H1 (cell line): ENCODE results near the gene BCAR3. TPM values are rescaled to one million over a fixed set of nuclear protein-coding genes. Genes with fewer than 3 reads are reported as not detected.

Experiments used
- CTCF ChIA-PET: fragments of 300-600 bp; sonication (Branson Sonifier 250); formaldehyde crosslinking; loops from one replicate; lab custom pipeline; 2021; ENCODE audit not compliant: partially characterized antibody; lab: Charles Lee
- POLR2A ChIA-PET: fragments of 300-600 bp; sonication (Branson Sonifier 250); formaldehyde crosslinking; loops from one replicate; lab custom pipeline; 2021; ENCODE audit warnings: inconsistent platforms; ENCODE audit not compliant: partially characterized antibody; lab: Charles Lee
- DNase-seq, 2 experiments: peaks; one replicate each; pipeline versions ENCODE4 v3.0.0 to v3.0.0-alpha.2; 2010 to 2022; ENCODE audit warnings: low spot score in 2 of 2, low read depth in 1 of 2, mixed read lengths in 1 of 2
- FAIRE-seq: peaks from 2 replicates; lab custom pipeline; 2011; peaks lifted over from hg19 to GRCh38; lab: Jason Lieb, UNC
- H2AFZ ChIP-seq: 2 replicates; pipeline ENCODE4 v1.8.1; 2012; ENCODE audit warnings: low read length, inconsistent platforms
- H2AK5ac ChIP-seq: 2 replicates; pipeline ENCODE4 v1.6.1; 2013; ENCODE audit warnings: low read depth, low read length
- H2BK120ac ChIP-seq: replicated peaks from 2 replicates; pipeline ENCODE3; 2013; ENCODE audit warnings: low read depth, low read length, inconsistent platforms
- H2BK12ac ChIP-seq: 2 replicates; pipeline ENCODE4 v1.6.1; 2013; ENCODE audit warnings: low read depth, low read length
- H2BK15ac ChIP-seq: 2 replicates; pipeline ENCODE4 v1.6.1; 2013; ENCODE audit warnings: low read length
- H2BK20ac ChIP-seq: 2 replicates; pipeline ENCODE4 v1.6.1; 2013; ENCODE audit warnings: low read length
- H2BK5ac ChIP-seq: 2 replicates; pipeline ENCODE4 v1.6.1; 2013; ENCODE audit warnings: low read depth, low read length
- H3K14ac ChIP-seq: 2 replicates; pipeline ENCODE4 v1.6.1; 2013; ENCODE audit warnings: inconsistent platforms; ENCODE audit not compliant: insufficient read length
- H3K18ac ChIP-seq: 2 replicates; pipeline ENCODE4 v1.6.1; 2013; ENCODE audit warnings: low read length; ENCODE audit errors: extremely low read depth
- H3K23ac ChIP-seq: 2 replicates; pipeline ENCODE4 v1.6.1; 2013; ENCODE audit warnings: inconsistent platforms; ENCODE audit not compliant: insufficient read length
- H3K23me2 ChIP-seq: 2 replicates; pipeline ENCODE4 v1.6.1; 2013; ENCODE audit warnings: low read depth, low read length
- H3K27ac ChIP-seq: 2 replicates; pipeline ENCODE4 v1.6.1; 2011; ENCODE audit warnings: low read depth, low read length, inconsistent platforms
- H3K27me3 ChIP-seq, 4 experiments: replicated peaks in 1 of 4; 1 replicate in 1 of 4; 2 replicates in 3 of 4; pipeline versions ENCODE4 v1.6.1 to v1.8.1; 2011 to 2013; ENCODE audit warnings: low read length in 3 of 4, mild to moderate bottlenecking in 3 of 4, inconsistent platforms in 2 of 4, mixed read lengths in 2 of 4, moderate library complexity in 1 of 4; ENCODE audit not compliant: control insufficient read depth in 3 of 4, insufficient read depth in 3 of 4; ENCODE audit errors: extremely low read depth in 1 of 4
- H3K36me3 ChIP-seq, 4 experiments: 2 replicates each; pipeline versions ENCODE4 v1.6.1 to v1.8.1; 2011 to 2013; ENCODE audit warnings: mild to moderate bottlenecking in 4 of 4, low read length in 3 of 4, moderate library complexity in 2 of 4, control low read depth in 1 of 4, inconsistent platforms in 1 of 4; ENCODE audit not compliant: insufficient read depth in 4 of 4, control insufficient read depth in 2 of 4
- H3K4ac ChIP-seq: replicated peaks from 2 replicates; pipeline ENCODE3; 2013; ENCODE audit warnings: low read length, low read depth, mixed read lengths, inconsistent platforms; ENCODE audit not compliant: insufficient read length
- H3K4me1 ChIP-seq, 4 experiments: replicated peaks in 1 of 4; 1 replicate in 1 of 4; 2 replicates in 3 of 4; pipeline versions ENCODE4 v1.6.1 to v1.8.1; 2011 to 2013; ENCODE audit warnings: low read length in 3 of 4, inconsistent platforms in 2 of 4, mixed read lengths in 1 of 4; ENCODE audit not compliant: insufficient read depth in 4 of 4, control insufficient read depth in 3 of 4
- H3K4me2 ChIP-seq, 2 experiments: 2 replicates each; pipeline versions ENCODE4 v1.6.1 to v1.8.1; 2011 to 2013; ENCODE audit warnings: low read depth in 2 of 2, low read length in 2 of 2, control low read depth in 1 of 2, inconsistent platforms in 1 of 2, mild to moderate bottlenecking in 1 of 2; ENCODE audit not compliant: insufficient read depth in 1 of 2
- H3K4me3 ChIP-seq, 4 experiments: fragments of 200-600, 300-600 bp in 1 of 4; sonication (generic), shearing (Covaris generic), sonication (Bioruptor Twin) in 1 of 4; 2 replicates each; pipeline versions ENCODE4 v1.5.1 to v1.8.1; 2011 to 2016; ENCODE audit warnings: low read length in 4 of 4, low read depth in 3 of 4, control low read depth in 2 of 4, inconsistent platforms in 2 of 4, mild to moderate bottlenecking in 2 of 4, mixed read lengths in 1 of 4, moderate library complexity in 1 of 4; ENCODE audit not compliant: insufficient read depth in 2 of 4; ENCODE audit errors: extremely low read depth in 1 of 4
- H3K56ac ChIP-seq: replicated peaks from 2 replicates; pipeline ENCODE3; 2013; ENCODE audit warnings: low read depth, mild to moderate bottlenecking, mixed read lengths, low read length, inconsistent platforms; ENCODE audit not compliant: insufficient read length
- H3K79me1 ChIP-seq: 2 replicates; pipeline ENCODE4 v1.6.1; 2013; ENCODE audit warnings: low read depth, low read length, control low read depth
- H3K79me2 ChIP-seq, 2 experiments: 2 replicates each; pipeline versions ENCODE4 v1.6.1 to v1.8.1; 2012 to 2013; ENCODE audit warnings: low read length in 2 of 2, mild to moderate bottlenecking in 2 of 2, inconsistent platforms in 1 of 2; ENCODE audit not compliant: insufficient read depth in 2 of 2, control insufficient read depth in 1 of 2
- H3K9ac ChIP-seq, 4 experiments: replicated peaks in 1 of 4; 1 replicate in 1 of 4; 2 replicates in 3 of 4; pipeline versions ENCODE4 v1.6.1 to v1.8.1; 2011 to 2013; ENCODE audit warnings: low read depth in 3 of 4, low read length in 3 of 4, control low read depth in 2 of 4, mild to moderate bottlenecking in 2 of 4, moderate library complexity in 2 of 4, inconsistent platforms in 1 of 4; ENCODE audit errors: extremely low read depth in 1 of 4
- H3K9me3 ChIP-seq, 2 experiments: 2 replicates each; pipeline versions ENCODE4 v1.6.1 to v1.8.1; 2012 to 2013; ENCODE audit warnings: mild to moderate bottlenecking in 2 of 2, moderate library complexity in 2 of 2, control low read depth in 1 of 2, inconsistent platforms in 1 of 2, low read depth in 1 of 2, low read length in 1 of 2, mixed read lengths in 1 of 2; ENCODE audit not compliant: insufficient read depth in 2 of 2
- H4K20me1 ChIP-seq, 2 experiments: replicated peaks in 1 of 2; 2 replicates each; pipeline versions ENCODE3 to v1.8.1; 2011 to 2013; ENCODE audit warnings: inconsistent platforms in 2 of 2, low read length in 2 of 2, mild to moderate bottlenecking in 1 of 2; ENCODE audit not compliant: insufficient read depth in 2 of 2, control insufficient read depth in 1 of 2
- H4K5ac ChIP-seq: 2 replicates; pipeline ENCODE4 v1.6.1; 2013; ENCODE audit warnings: low read length, low read depth, mixed read lengths, inconsistent platforms; ENCODE audit not compliant: insufficient read length
- H4K8ac ChIP-seq: 2 replicates; pipeline ENCODE4 v1.8.0; 2013; ENCODE audit warnings: mild to moderate bottlenecking, moderate library complexity, low read length, inconsistent platforms; ENCODE audit not compliant: insufficient read depth; ENCODE audit errors: extremely low read depth
- H4K91ac ChIP-seq: replicated peaks from 2 replicates; pipeline ENCODE3; 2013; ENCODE audit warnings: low read length, mixed read lengths, inconsistent platforms; ENCODE audit not compliant: insufficient read length
- CBX8 ChIP-seq: fragments of 300-800, 300-1000 bp; sonication (generic); IDR thresholded peaks from 2 replicates; pipeline ENCODE4 v1.7.1; 2016; ENCODE audit warnings: low read depth, low read length, borderline replicate concordance
- CEBPB ChIP-seq: IDR thresholded peaks from 2 replicates; pipeline ENCODE4 v1.6.1; 2012; ENCODE audit warnings: low read depth, low read length
- CHD2 ChIP-seq: IDR thresholded peaks from 2 replicates; pipeline ENCODE4 v1.6.1; 2012; ENCODE audit warnings: low read length, improper control_type of control experiment
- CTCF ChIP-seq, 3 experiments: IDR thresholded peaks; 1 replicate in 2 of 3; 2 replicates in 1 of 3; pipeline versions ENCODE4 v1.5.1 to v1.6.1; 2011; ENCODE audit warnings: low read length in 3 of 3, mild to moderate bottlenecking in 3 of 3, inconsistent platforms in 2 of 3, low read depth in 1 of 3, moderate library complexity in 1 of 3; ENCODE audit not compliant: insufficient read depth in 1 of 3; ENCODE audit errors: control extremely low read depth in 1 of 3
- EP300 ChIP-seq, 2 experiments: IDR thresholded peaks; 1 replicate in 1 of 2; 2 replicates in 1 of 2; pipeline ENCODE4 v1.6.1; 2011 to 2012; ENCODE audit warnings: low read depth in 2 of 2, low read length in 2 of 2, mild to moderate bottlenecking in 2 of 2, borderline replicate concordance in 1 of 2, inconsistent platforms in 1 of 2, moderate library complexity in 1 of 2
- POLR2A ChIP-seq, 2 experiments: IDR thresholded peaks; 1 replicate in 1 of 2; 2 replicates in 1 of 2; pipeline ENCODE4 v1.6.1; 2011; ENCODE audit warnings: low read depth in 2 of 2, low read length in 2 of 2, mild to moderate bottlenecking in 2 of 2; ENCODE audit errors: control extremely low read depth in 1 of 2
- RXRA ChIP-seq: IDR thresholded peaks from 2 replicates; pipeline ENCODE4 v1.6.1; 2011; ENCODE audit warnings: low read depth, mild to moderate bottlenecking, low read length, moderate library complexity; ENCODE audit not compliant: insufficient read depth
- SP1 ChIP-seq: IDR thresholded peaks from 2 replicates; pipeline ENCODE4 v1.6.1; 2011; ENCODE audit warnings: low read depth, low read length
- TAF1 ChIP-seq: IDR thresholded peaks from 2 replicates; pipeline ENCODE4 v1.6.1; 2011; ENCODE audit warnings: mild to moderate bottlenecking, low read depth, low read length
- WGBS, 2 experiments: shearing (Covaris generic) in 1 of 2; methylation state at CpG; one replicate each; pipeline versions ENCODE4 v1.1.6 to v1.1.7; 2013 to 2015; ENCODE audit warnings: low lambda C conversion rate in 2 of 2, mixed read lengths in 2 of 2, inconsistent platforms in 1 of 2, low coverage in 1 of 2, missing lambda C conversion rate in 1 of 2; ENCODE audit not compliant: insufficient replicate concordance in 2 of 2, insufficient coverage in 1 of 2, insufficient read length in 1 of 2; ENCODE audit errors: extremely low coverage in 1 of 2, missing lambda C conversion rate in 1 of 2; 5-methylcytosine and 5-hydroxymethylcytosine counted together
- polyA plus RNA-seq, 7 experiments: library from polyadenylated mRNA; depleted of rRNA in 3 of 7; stranded (reverse) in 5 of 7; unstranded in 2 of 7; fragments of >200 nt in 5 of 7; fragments of 200-250 nt in 2 of 7; gene quantifications; 1 replicate in 5 of 7; 2 replicates in 1 of 7; 4 replicates in 1 of 7; pipeline versions ENCODE4 v1.2.1 to v1.2.3, GENCODE V29; 2011 to 2013; ENCODE audit warnings: missing spikeins in 2 of 7, mixed read lengths in 2 of 7
- total RNA-seq: library from RNA; stranded (reverse); fragmentation: NEBNext Ultra II Directional; extraction: Animal tissue kit (Norgen Biotek cat#: 25700); gene quantifications from 2 replicates; pipeline ENCODE4 v1.2.1, GENCODE V29; 2021
- TF ChIP-seq, protein P1 (sequence below): IDR thresholded peaks from 2 replicates; pipeline ENCODE4 v1.6.1; 2012; ENCODE audit warnings: low read length, inconsistent platforms

Gene BCAR3
- total and polyA plus RNA-seq, 2 of the 8 experiments (the other 6 are each of a cell fraction or from before 2014, with no cell fraction given): 5.6 to 9.2 TPM

DNA sequence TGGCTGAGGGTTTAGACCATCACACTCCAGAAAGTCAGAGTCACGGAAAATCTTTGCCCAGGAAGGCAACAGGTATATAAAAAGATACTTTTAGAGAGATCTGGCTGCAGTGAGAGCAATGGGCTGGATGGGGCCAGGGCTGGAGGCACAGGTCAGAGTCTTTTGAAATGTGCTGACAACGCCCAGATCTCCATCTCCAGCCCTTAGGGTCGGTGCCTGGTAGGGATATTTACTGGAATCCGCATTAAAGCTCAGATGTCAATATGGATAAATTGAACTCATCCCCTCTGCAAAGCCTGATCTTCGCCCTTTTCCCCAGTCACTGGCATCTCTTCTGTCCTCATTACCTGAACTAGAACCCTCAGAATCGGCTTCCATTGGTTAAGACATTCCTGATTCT, 82.2 kb downstream of the BCAR3 start:
- CTCF ChIA-PET: interaction anchor here (1.1 to 1.6 kb wide), 4 partner anchors 22 to 295 kb away, joined by 3 to 6 read pairs (median 4); no protein-coding TSS in a partner anchor
- TF ChIP-seq CTCF (IDR thresholded peaks at IDR 0.05; ENCODE audit: control extremely low read depth in 1 of 3, insufficient read depth in 1 of 3, low read depth in 1 of 3, low read length in 3 of 3) (no peak), EP300 (IDR thresholded peaks at IDR 0.05; ENCODE audit: borderline replicate concordance in 1 of 2, low read depth in 2 of 2, low read length in 2 of 2) (no peak), CEBPB (no peak), POLR2A (IDR thresholded peaks at IDR 0.05; ENCODE audit: control extremely low read depth in 1 of 2, low read depth in 2 of 2, low read length in 2 of 2) (no peak), TAF1 (no peak), RXRA (no peak), SP1 (no peak), CHD2 (no peak), CBX8 (no peak)
- TF ChIP-seq, protein P1, sequence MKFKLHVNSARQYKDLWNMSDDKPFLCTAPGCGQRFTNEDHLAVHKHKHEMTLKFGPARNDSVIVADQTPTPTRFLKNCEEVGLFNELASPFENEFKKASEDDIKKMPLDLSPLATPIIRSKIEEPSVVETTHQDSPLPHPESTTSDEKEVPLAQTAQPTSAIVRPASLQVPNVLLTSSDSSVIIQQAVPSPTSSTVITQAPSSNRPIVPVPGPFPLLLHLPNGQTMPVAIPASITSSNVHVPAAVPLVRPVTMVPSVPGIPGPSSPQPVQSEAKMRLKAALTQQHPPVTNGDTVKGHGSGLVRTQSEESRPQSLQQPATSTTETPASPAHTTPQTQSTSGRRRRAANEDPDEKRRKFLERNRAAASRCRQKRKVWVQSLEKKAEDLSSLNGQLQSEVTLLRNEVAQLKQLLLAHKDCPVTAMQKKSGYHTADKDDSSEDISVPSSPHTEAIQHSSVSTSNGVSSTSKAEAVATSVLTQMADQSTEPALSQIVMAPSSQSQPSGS: no peak

More for the DNA sequence above, 82.2 kb downstream of the BCAR3 start:
- Histone ChIP-seq H3K4me1 (peaks cover 0 to 9% (median 5%) of the 10 kb centered on the region in 4 experiments; a peak in 4 of 7 replicates), H3K9ac (no peak overlapping the region), H3K27ac (no peak overlapping the region), H2BK12ac (no peak overlapping the region), H3K9me3 (no peaks in the 10 kb centered on the region), H3K4me3 (no peak overlapping the region), H4K91ac (no peak overlapping the region), H3K56ac (no peak overlapping the region), H4K20me1 (no peaks in the 10 kb centered on the region), H2BK20ac (no peak overlapping the region), H3K4me2 (no peak overlapping the region), H2AK5ac (no peak overlapping the region), H3K23me2 (no peaks in the 10 kb centered on the region), H2BK5ac (no peak overlapping the region), H2BK15ac (no peak overlapping the region), H3K23ac (no peak overlapping the region), H3K18ac (no peak overlapping the region), H3K79me2 (no peaks in the 10 kb centered on the region; a peak in 1 of 4 replicates), H4K5ac (no peak overlapping the region), H3K27me3 (no peaks in the 10 kb centered on the region), H2BK120ac (no peak overlapping the region), H3K4ac (no peak overlapping the region), H2AFZ (no peak overlapping the region), H3K79me1 (peaks cover under 1% of the 10 kb centered on the region; the same call in 1 of the 2 replicates), H3K36me3 (no peaks in the 10 kb centered on the region), H3K14ac (no peak overlapping the region), H4K8ac (no peak overlapping the region)
- WGBS, 2 experiments: 92% methylated on average over 6 of the region's 6 CpGs; no CpG with 5 or more reads in 1 of the 2 experiments
- FAIRE-seq (no peak), DNase-seq (no peak)
- POLR2A ChIA-PET: interaction anchor here (1.4 to 1.8 kb wide), 2 partner anchors 14 to 18 kb away, joined by 3 to 6 read pairs; no protein-coding TSS in a partner anchor
